GM23338 (cell line): ENCODE results near the gene PDCD11. TPM values are rescaled to one million over a fixed set of nuclear protein-coding genes. Genes with fewer than 3 reads are reported as not detected.

Experiments
- ATAC-seq: fragments of 200-7000 bp; cut with Tn5 transposase; 3 replicates; pipeline ENCODE4 v1.9.1; 2020
- DNase-seq: peaks from one replicate; pipeline ENCODE4 v3.0.0-alpha.2; 2015; ENCODE audit warnings: low spot score
- H2AFZ ChIP-seq: fragments of 200-600 bp; sonication (generic); 2 replicates; pipeline ENCODE4 v1.8.0; 2016; ENCODE audit warnings: antibody characterized with exemption, mild to moderate bottlenecking, moderate library complexity
- H3F3A ChIP-seq: fragments of 200-600 bp; sonication (generic); replicated peaks from 2 replicates; pipeline ENCODE4 v1.8.0; 2017; ENCODE audit warnings: antibody characterized with exemption, mixed run types, low read depth
- H3K27ac ChIP-seq: fragments of 200-600 bp; sonication (generic); 2 replicates; pipeline ENCODE4 v1.6.1; 2016; ENCODE audit warnings: low read depth
- H3K27me3 ChIP-seq: fragments of 200-600 bp; sonication (generic); 2 replicates; pipeline ENCODE4 v1.8.0; 2016; ENCODE audit warnings: mild to moderate bottlenecking, mixed run types, moderate library complexity; ENCODE audit not compliant: insufficient read depth
- H3K36me3 ChIP-seq: fragments of 200-600 bp; sonication (generic); 2 replicates; pipeline ENCODE4 v1.8.0; 2016; ENCODE audit warnings: mild to moderate bottlenecking; ENCODE audit not compliant: insufficient read depth
- H3K4me1 ChIP-seq: fragments of 200-600 bp; sonication (generic); 2 replicates; pipeline ENCODE4 v1.8.0; 2016; ENCODE audit warnings: mild to moderate bottlenecking, moderate library complexity; ENCODE audit not compliant: insufficient read depth
- H3K4me2 ChIP-seq: fragments of 200-600 bp; sonication (generic); 2 replicates; pipeline ENCODE4 v1.7.1; 2017; ENCODE audit warnings: mixed run types
- H3K4me3 ChIP-seq: fragments of 200-600 bp; sonication (generic); 2 replicates; pipeline ENCODE4 v1.6.1; 2016; ENCODE audit warnings: mixed run types
- H3K79me2 ChIP-seq: fragments of 200-600 bp; sonication (generic); replicated peaks from 2 replicates; pipeline ENCODE4 v1.8.0; 2017; ENCODE audit warnings: mild to moderate bottlenecking; ENCODE audit not compliant: insufficient read depth
- H3K9me2 ChIP-seq: fragments of 200-600 bp; sonication (generic); 2 replicates; pipeline ENCODE4 v1.8.0; 2017; ENCODE audit not compliant: insufficient read depth
- H4K20me1 ChIP-seq: fragments of 200-600 bp; sonication (generic); replicated peaks from 2 replicates; pipeline ENCODE4 v1.8.0; 2017; ENCODE audit warnings: mild to moderate bottlenecking; ENCODE audit not compliant: insufficient read depth
- H3K27ac Mint-ChIP-seq: 2 replicates; pipeline ENCODE4 v1.8.0; 2020; ENCODE audit warnings: inconsistent platforms, mild to moderate bottlenecking, moderate library complexity, mixed read lengths
- H3K27me3 Mint-ChIP-seq: 3 replicates; pipeline ENCODE4 v1.8.0; 2022; ENCODE audit warnings: low read depth, mild to moderate bottlenecking, moderate library complexity, mixed read lengths, inconsistent platforms; ENCODE audit not compliant: insufficient read depth, poor library complexity
- H3K36me3 Mint-ChIP-seq: 3 replicates; pipeline ENCODE4 v1.8.0; 2021; ENCODE audit warnings: low read depth, mild to moderate bottlenecking, inconsistent platforms, moderate library complexity, mixed read lengths
- H3K4me1 Mint-ChIP-seq: 3 replicates; pipeline ENCODE4 v1.8.0; 2020; ENCODE audit warnings: mild to moderate bottlenecking, inconsistent platforms, mixed read lengths
- H3K4me3 Mint-ChIP-seq: 3 replicates; pipeline ENCODE4 v1.8.0; 2021; ENCODE audit warnings: moderate library complexity, mild to moderate bottlenecking, inconsistent platforms, mixed read lengths
- H3K9me3 Mint-ChIP-seq: 3 replicates; pipeline ENCODE4 v1.8.0; 2020; ENCODE audit warnings: moderate library complexity, mild to moderate bottlenecking, inconsistent platforms, mixed read lengths
- CREB1 ChIP-seq: fragments of 250-450 bp; sonication (Bioruptor Pico); IDR thresholded peaks from 2 replicates; pipeline ENCODE4 v1.5.0; 2020; ENCODE audit warnings: low read depth, mild to moderate bottlenecking, moderate library complexity
- ETS1 ChIP-seq: IDR thresholded peaks from 2 replicates; pipeline ENCODE4 v1.6.1; 2016; ENCODE audit warnings: antibody characterized with exemption
- EZH2 ChIP-seq: fragments of 200-600 bp; sonication (generic); IDR thresholded peaks from one replicate; pipeline ENCODE4 v1.8.0; 2017; ENCODE audit warnings: antibody characterized with exemption, mild to moderate bottlenecking, low read depth; ENCODE audit not compliant: unreplicated experiment
- EZH2phosphoT487 ChIP-seq: fragments of 200-600 bp; sonication (generic); IDR thresholded peaks from one replicate; pipeline ENCODE4 v1.8.1; 2018; ENCODE audit warnings: antibody characterized with exemption; ENCODE audit not compliant: unreplicated experiment
- JUNB ChIP-seq: IDR thresholded peaks from one replicate; pipeline ENCODE4 v1.6.1; 2016; ENCODE audit warnings: antibody characterized with exemption; ENCODE audit not compliant: unreplicated experiment
- NANOG ChIP-seq: IDR thresholded peaks from 2 replicates; pipeline ENCODE4 v1.6.1; 2016; ENCODE audit warnings: antibody characterized with exemption, borderline replicate concordance
- POLR2AphosphoS5 ChIP-seq: IDR thresholded peaks from 2 replicates; pipeline ENCODE4 v1.6.1; 2016; ENCODE audit warnings: antibody characterized with exemption, low read depth
- STAT1 ChIP-seq: IDR thresholded peaks from one replicate; pipeline ENCODE4 v1.6.1; 2016; ENCODE audit warnings: antibody characterized with exemption; ENCODE audit not compliant: unreplicated experiment
- ZNF114 ChIP-seq: fragments of 250-450 bp; sonication (Bioruptor Pico); IDR thresholded peaks from 2 replicates; pipeline ENCODE4 v1.5.0; 2020; ENCODE audit warnings: mild to moderate bottlenecking, moderate library complexity
- ZNF331 ChIP-seq: fragments of 250-450 bp; sonication (Bioruptor Pico); IDR thresholded peaks from 2 replicates; pipeline ENCODE4 v1.5.0; 2020; ENCODE audit warnings: low read depth, mild to moderate bottlenecking, moderate library complexity
- polyA plus RNA-seq: library from polyadenylated mRNA; unstranded; fragments of >200 nt; fragmentation: Nextera tagmentation; extraction: Ambion mirVana; gene quantifications from 2 replicates; pipeline ENCODE4 v1.2.1, GENCODE V29; 2016
- total RNA-seq: library from RNA; depleted of rRNA; stranded (reverse); fragments of >200 nt; shearing (Covaris generic); gene quantifications from 2 replicates; pipeline ENCODE4 v1.2.3, GENCODE V29; 2014
- TF ChIP-seq, protein P1 (sequence below): IDR thresholded peaks from one replicate; pipeline ENCODE4 v1.6.1; 2018; ENCODE audit warnings: antibody characterized with exemption; ENCODE audit not compliant: unreplicated experiment
- TF ChIP-seq, protein P2 (sequence below), 2 experiments: fragments of 200-600 bp in 1 of 2; sonication (generic) in 1 of 2; conservative IDR thresholded peaks; 2 replicates each; pipeline versions ENCODE4 v1.5.1 to v1.6.1; 2016 to 2017; ENCODE audit warnings: antibody characterized with exemption in 2 of 2, low read depth in 2 of 2, mild to moderate bottlenecking in 2 of 2, moderate library complexity in 1 of 2

Gene PDCD11
- total and polyA plus RNA-seq, 2 experiments from 2014 or later: 82.1 to 87.8 TPM

DNA sequence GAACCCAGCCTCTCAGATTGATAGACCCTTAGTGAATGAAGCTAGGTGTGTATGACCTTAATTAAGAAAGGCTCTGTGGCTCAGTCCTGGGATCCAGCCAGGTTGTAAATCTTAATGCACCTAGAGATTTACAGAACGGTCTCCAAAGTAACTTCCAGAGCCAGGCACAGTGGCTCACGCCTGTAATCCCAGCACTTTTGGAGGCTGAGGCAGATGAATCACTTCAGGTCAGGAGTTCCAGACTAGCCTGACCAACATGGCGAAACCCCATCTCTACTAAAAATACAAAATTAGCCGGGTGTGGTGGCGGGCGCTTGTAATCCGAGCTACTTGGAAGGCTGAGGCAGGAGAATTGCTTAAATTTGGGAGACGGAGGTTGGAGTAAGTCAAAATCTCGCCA, 31.4 kb downstream of the PDCD11 start (continued):
- no peak for TF ChIP-seq POLR2AphosphoS5
- TF ChIP-seq ZNF331: no peak
- TF ChIP-seq, protein P1, sequence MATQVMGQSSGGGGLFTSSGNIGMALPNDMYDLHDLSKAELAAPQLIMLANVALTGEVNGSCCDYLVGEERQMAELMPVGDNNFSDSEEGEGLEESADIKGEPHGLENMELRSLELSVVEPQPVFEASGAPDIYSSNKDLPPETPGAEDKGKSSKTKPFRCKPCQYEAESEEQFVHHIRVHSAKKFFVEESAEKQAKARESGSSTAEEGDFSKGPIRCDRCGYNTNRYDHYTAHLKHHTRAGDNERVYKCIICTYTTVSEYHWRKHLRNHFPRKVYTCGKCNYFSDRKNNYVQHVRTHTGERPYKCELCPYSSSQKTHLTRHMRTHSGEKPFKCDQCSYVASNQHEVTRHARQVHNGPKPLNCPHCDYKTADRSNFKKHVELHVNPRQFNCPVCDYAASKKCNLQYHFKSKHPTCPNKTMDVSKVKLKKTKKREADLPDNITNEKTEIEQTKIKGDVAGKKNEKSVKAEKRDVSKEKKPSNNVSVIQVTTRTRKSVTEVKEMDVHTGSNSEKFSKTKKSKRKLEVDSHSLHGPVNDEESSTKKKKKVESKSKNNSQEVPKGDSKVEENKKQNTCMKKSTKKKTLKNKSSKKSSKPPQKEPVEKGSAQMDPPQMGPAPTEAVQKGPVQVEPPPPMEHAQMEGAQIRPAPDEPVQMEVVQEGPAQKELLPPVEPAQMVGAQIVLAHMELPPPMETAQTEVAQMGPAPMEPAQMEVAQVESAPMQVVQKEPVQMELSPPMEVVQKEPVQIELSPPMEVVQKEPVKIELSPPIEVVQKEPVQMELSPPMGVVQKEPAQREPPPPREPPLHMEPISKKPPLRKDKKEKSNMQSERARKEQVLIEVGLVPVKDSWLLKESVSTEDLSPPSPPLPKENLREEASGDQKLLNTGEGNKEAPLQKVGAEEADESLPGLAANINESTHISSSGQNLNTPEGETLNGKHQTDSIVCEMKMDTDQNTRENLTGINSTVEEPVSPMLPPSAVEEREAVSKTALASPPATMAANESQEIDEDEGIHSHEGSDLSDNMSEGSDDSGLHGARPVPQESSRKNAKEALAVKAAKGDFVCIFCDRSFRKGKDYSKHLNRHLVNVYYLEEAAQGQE: no peak
- TF ChIP-seq EZH2: no peak
- no peak for TF ChIP-seq EZH2phosphoT487
- no peak for TF ChIP-seq STAT1
- TF ChIP-seq ETS1: no peak
- TF ChIP-seq NANOG: no peak

DNA sequence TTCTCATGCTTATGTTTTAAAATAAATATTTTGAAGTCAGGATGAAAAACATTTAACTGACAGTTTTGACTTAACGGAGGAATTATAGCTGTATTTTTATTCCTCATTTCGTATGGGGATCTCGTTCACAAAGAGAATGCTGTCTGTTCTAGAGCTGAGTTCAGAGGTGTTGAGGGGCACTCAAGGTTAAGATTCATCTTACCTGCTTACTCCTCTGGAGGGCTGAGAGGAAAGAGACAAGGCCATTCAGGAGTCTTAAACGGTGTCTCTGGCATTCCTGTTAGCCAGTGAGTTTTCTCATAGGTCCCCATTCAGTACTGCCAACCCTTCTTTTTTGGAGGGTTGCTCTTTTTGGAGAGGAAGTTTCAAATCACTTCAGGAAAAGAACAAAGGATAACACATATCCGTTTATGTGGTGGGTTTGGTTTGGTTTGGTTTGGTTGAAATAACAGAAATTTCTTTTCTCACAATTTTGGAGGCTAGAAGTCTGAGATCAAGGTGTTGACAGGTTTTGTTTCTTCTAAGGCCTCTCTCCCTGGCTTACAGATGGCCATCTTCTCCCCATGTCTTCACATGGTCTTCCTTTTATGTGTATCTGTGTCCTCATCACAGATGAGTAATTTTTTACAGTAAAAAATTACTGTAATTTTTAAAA, 32.7 kb downstream of the PDCD11 start:
- no peak overlapping the region for H3K27ac Mint-ChIP-seq
- H3K4me1 ChIP-seq: no peaks in the 10 kb centered on the region
- DNase-seq: no peak

More for the DNA sequence above, 32.7 kb downstream of the PDCD11 start:
- Mint-ChIP-seq H3K36me3 (peaks cover 94% of the 10 kb centered on the region), H3K27me3 (peaks cover 7% of the 10 kb centered on the region), H3K9me3 (no peaks in the 10 kb centered on the region), H3K4me3 (no peak overlapping the region), H3K4me1 (no peaks in the 10 kb centered on the region)
- Histone ChIP-seq H3K36me3 (peaks cover 77% of the 10 kb centered on the region), H3K4me2 (no peak overlapping the region), H2AFZ (no peak overlapping the region), H3K27ac (no peak overlapping the region), H3K9me2 (no peaks in the 10 kb centered on the region), H3K4me3 (no peak overlapping the region), H3K79me2 (no peaks in the 10 kb centered on the region), H4K20me1 (peaks cover 33% of the 10 kb centered on the region), H3F3A (no peaks in the 10 kb centered on the region; the same call in 1 of the 2 replicates), H3K27me3 (no peaks in the 10 kb centered on the region)
- no peak for ATAC-seq
- no peak for TF ChIP-seq NANOG
- TF ChIP-seq POLR2AphosphoS5: no peak
- no peak for TF ChIP-seq JUNB
- no peak for TF ChIP-seq ZNF114 (CRISPR knock-in tag)
- TF ChIP-seq EZH2phosphoT487: no peak
- no peak for TF ChIP-seq ZNF331
- TF ChIP-seq CREB1 (CRISPR knock-in tag): no peak
- TF ChIP-seq EZH2: no peak
- TF ChIP-seq, protein P2, sequence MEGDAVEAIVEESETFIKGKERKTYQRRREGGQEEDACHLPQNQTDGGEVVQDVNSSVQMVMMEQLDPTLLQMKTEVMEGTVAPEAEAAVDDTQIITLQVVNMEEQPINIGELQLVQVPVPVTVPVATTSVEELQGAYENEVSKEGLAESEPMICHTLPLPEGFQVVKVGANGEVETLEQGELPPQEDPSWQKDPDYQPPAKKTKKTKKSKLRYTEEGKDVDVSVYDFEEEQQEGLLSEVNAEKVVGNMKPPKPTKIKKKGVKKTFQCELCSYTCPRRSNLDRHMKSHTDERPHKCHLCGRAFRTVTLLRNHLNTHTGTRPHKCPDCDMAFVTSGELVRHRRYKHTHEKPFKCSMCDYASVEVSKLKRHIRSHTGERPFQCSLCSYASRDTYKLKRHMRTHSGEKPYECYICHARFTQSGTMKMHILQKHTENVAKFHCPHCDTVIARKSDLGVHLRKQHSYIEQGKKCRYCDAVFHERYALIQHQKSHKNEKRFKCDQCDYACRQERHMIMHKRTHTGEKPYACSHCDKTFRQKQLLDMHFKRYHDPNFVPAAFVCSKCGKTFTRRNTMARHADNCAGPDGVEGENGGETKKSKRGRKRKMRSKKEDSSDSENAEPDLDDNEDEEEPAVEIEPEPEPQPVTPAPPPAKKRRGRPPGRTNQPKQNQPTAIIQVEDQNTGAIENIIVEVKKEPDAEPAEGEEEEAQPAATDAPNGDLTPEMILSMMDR (conservative IDR thresholded peaks at IDR 0.05; ENCODE audit: low read depth in 2 of 2): no peak
- TF ChIP-seq STAT1: no peak
- TF ChIP-seq, protein P1: no peak
- no peak for TF ChIP-seq ETS1
